Right lobe of liver (tissue), 6 donors: Measurements from ENCODE around the gene SLC2A5. TPM values are rescaled to one million over a fixed set of nuclear protein-coding genes. Genes with fewer than 3 reads are reported as not detected.

ENCODE experiments used
- ATAC-seq, 4 donors: fragments of 200-7000 bp; cut with Tn5 transposase; one replicate each; pipeline ENCODE4 v1.9.1; 2020; ENCODE audit warnings: mild to moderate bottlenecking in 4 of 4, moderate library complexity in 4 of 4
- DNase-seq, 3 donors: peaks; one replicate each; pipeline ENCODE4 v3.0.0-alpha.2; 2020
- H3K27ac ChIP-seq, 3 donors: fragments of 200-600 bp; one replicate each; pipeline ENCODE4 v1.8.0; 2022
- H3K27me3 ChIP-seq, 2 donors: fragments of 200-600 bp; one replicate each; pipeline ENCODE4 v1.8.0; 2022
- H3K36me3 ChIP-seq, 4 donors: fragments of 200-600 bp; sonication (generic) in 1 of 4; one replicate each; pipeline versions ENCODE4 v1.5.1 to v1.8.0; 2017 to 2022; ENCODE audit warnings: control low read depth in 1 of 4
- H3K4me1 ChIP-seq, 4 donors: fragments of 200-600 bp; sonication (generic) in 1 of 4; one replicate each; pipeline versions ENCODE4 v1.5.1 to v1.8.0; 2017 to 2022; ENCODE audit warnings: control low read depth in 1 of 4
- H3K4me3 ChIP-seq, 3 donors: fragments of 200-600 bp; one replicate each; pipeline ENCODE4 v1.8.0; 2022
- H3K9me3 ChIP-seq, 4 donors: fragments of 200-600 bp; sonication (generic) in 1 of 4; one replicate each; pipeline versions ENCODE4 v1.5.1 to v1.8.0; 2017 to 2022; ENCODE audit warnings: control low read depth in 1 of 4
- CTCF ChIP-seq, 4 donors: fragments of 200-600 bp in 3 of 4; fragments of 450-650 bp in 1 of 4; IDR thresholded peaks; one replicate each; pipeline versions ENCODE4 v1.5.1 to v1.8.0; 2016 to 2022; ENCODE audit warnings: antibody characterized with exemption in 4 of 4, mild to moderate bottlenecking in 2 of 4
- POLR2A ChIP-seq: fragments of 450-650 bp; IDR thresholded peaks from one replicate; pipeline ENCODE4 v1.6.1; 2017; ENCODE audit warnings: antibody characterized with exemption, mild to moderate bottlenecking
- WGBS: methylation state at CpG from one replicate; pipeline ENCODE4 v1.1.6; 2018; ENCODE audit warnings: low coverage, low lambda C conversion rate; ENCODE audit not compliant: insufficient coverage; ENCODE audit errors: missing lambda C conversion rate; 5-methylcytosine and 5-hydroxymethylcytosine counted together
- intact Hi-C, 2 donors: fragments of 100-400 bp; cut with DNase I; formaldehyde crosslinking; loops; one replicate each; pipeline versions ENCODE4 v1.11.2 to v1.14.1; 2022
- total RNA-seq, 6 experiments: library from RNA; depleted of rRNA in 2 of 6; stranded (reverse); fragments of >200 nt in 2 of 6; fragmentation: NEBNext Ultra II Directional in 3 of 6; extraction: Animal tissue kit (Norgen Biotek cat#: 25700) in 3 of 6; gene quantifications; one replicate each; pipeline versions ENCODE4 v1.1.0 to v1.2.4, GENCODE V29; 2016 to 2023
- donor health status: DM: no; HTN: yes; CAD: no.
- donor health status: DM: no; HTN: no; CAD: no.
- donor health status: DM: no; HTN: no; CAD: no.
- donor health status: DM: no; HTN: yes; CAD: no.
- donor health status: DM: no; HTN: yes; CAD: no.

Gene SLC2A5
- total RNA-seq, 6 experiments from 2014 or later = 0.19 to 3.5 (median 0.30) TPM

- H3K9me3 ChIP-seq = no peaks in the 10 kb centered on the region
- H3K4me3 ChIP-seq = no peak overlapping the region
- 80% methylated on average over 3 of the region's 3 CpGs for WGBS
- intact Hi-C loops = no loop called here
- DNase-seq (no peak), ATAC-seq (no peak)
- no peak overlapping the region for H3K27ac ChIP-seq
- peaks cover 0 to 9% (median 0%) of the 10 kb centered on the region in 4 donors for H3K4me1 ChIP-seq
- TF ChIP-seq POLR2A (no peak), CTCF (IDR thresholded peaks at IDR 0.05) (no peak)
- H3K36me3 ChIP-seq = no peaks in the 10 kb centered on the region
- no peaks in the 10 kb centered on the region for H3K27me3 ChIP-seq
These were observed 12.0 kb upstream of the SLC2A5 start for GRCh38 chr1:9081473-9081872.

- no peak for ATAC-seq
- intact Hi-C loops = no loop called here
- no peak overlapping the region for H3K27ac ChIP-seq
- H3K4me1 ChIP-seq = peaks cover 0 to 9% (median 0%) of the 10 kb centered on the region in 4 donors
- H3K4me3 ChIP-seq = no peak overlapping the region
- no peaks in the 10 kb centered on the region for H3K36me3 ChIP-seq
- TF ChIP-seq CTCF (IDR thresholded peaks at IDR 0.05) (no peak), POLR2A (no peak)
- 92% methylated on average over 5 of the region's 6 CpGs for WGBS
- H3K9me3 ChIP-seq = no peaks in the 10 kb centered on the region
- DNase-seq = no peak
- no peaks in the 10 kb centered on the region for H3K27me3 ChIP-seq
These were observed 11.4 kb upstream of the SLC2A5 start for GRCh38 chr1:9080705-9081291.

GRCh38 chr1:9079988-9080704 is 10.7 kb upstream of the SLC2A5 start:
- Histone ChIP-seq H3K27ac (no peak overlapping the region), H3K4me3 (no peak overlapping the region), H3K9me3 (no peaks in the 10 kb centered on the region), H3K4me1 (peaks cover 0 to 9% (median 0%) of the 10 kb centered on the region in 4 donors), H3K36me3 (no peaks in the 10 kb centered on the region), H3K27me3 (no peaks in the 10 kb centered on the region)
- TF ChIP-seq CTCF (IDR thresholded peaks at IDR 0.05) (no peak), POLR2A (no peak)
- 69% methylated on average over 12 of the region's 12 CpGs for WGBS
- intact Hi-C loops = no loop called here
- ATAC-seq (no peak), DNase-seq (no peak)

- peak in 2 of 4 donors; percentile 33 to 36 for ATAC-seq
- H3K27me3 ChIP-seq = no peaks in the 10 kb centered on the region
- intact Hi-C loops = no loop called here
- DNase-seq = no peak
- TF ChIP-seq POLR2A = no peak
- 55% methylated on average over 18 of the region's 19 CpGs for WGBS
- no peaks in the 10 kb centered on the region for H3K36me3 ChIP-seq
- no peak overlapping the region for H3K27ac ChIP-seq
- H3K9me3 ChIP-seq = no peaks in the 10 kb centered on the region
- H3K4me3 ChIP-seq = no peak overlapping the region
- peaks cover 0 to 9% (median 0%) of the 10 kb centered on the region in 4 donors for H3K4me1 ChIP-seq
These were observed 9.5 kb upstream of the SLC2A5 start for GRCh38 chr1:9078752-9079500.
